ENCODE results near the gene GLOD4. TPM values are rescaled to one million over a fixed set of nuclear protein-coding genes. Genes with fewer than 3 reads are reported as not detected.

Gene GLOD4
- total RNA-seq, 1 donor from 2014 or later, result 42.7 TPM

Other genes with a start within 250 kb of the GLOD4 start
- gene VPS53, start 67.4 kb downstream of the GLOD4 start, total RNA-seq, result 8.0 and 12.4 TPM in 2 replicates
- 9.0 and 23.5 TPM in 2 replicates for gene TLCD3A, start 49.7 kb downstream of the GLOD4 start, total RNA-seq
- 8.6 and 11.9 TPM in 2 replicates for gene GEMIN4, start 30.0 kb downstream of the GLOD4 start, total RNA-seq
- 11.9 and 12.5 TPM in 2 replicates for gene MRM3, start 73 bp upstream of the GLOD4 start, total RNA-seq
- gene NXN, start 197.5 kb upstream of the GLOD4 start, total RNA-seq, result 91.7 and 163 TPM in 2 replicates
- gene TIMM22, start 214.8 kb upstream of the GLOD4 start, total RNA-seq, result 14.0 and 15.6 TPM in 2 replicates

Measured in dermis microvascular lymphatic vessel endothelial cell (primary cell).